Endothelial cell of umbilical vein (primary cell): ENCODE measurements around the gene TP73. TPM values are rescaled to one million over a fixed set of nuclear protein-coding genes. Genes with fewer than 3 reads are reported as not detected.

ENCODE experiments used
- BruUV-seq: library from RNA; stranded (reverse); fragments of 400-500 nt; replicated peaks from 2 replicates; lab custom pipeline; 2021; lab: Mats Ljungman, UMichigan
- CTCF ChIA-PET: fragments of 300-600, 350-600 bp; sonication (Branson Sonifier 250); formaldehyde crosslinking; loops from one replicate; lab custom pipeline; 2021; ENCODE audit warnings: antibody characterized with exemption, inconsistent platforms; lab: Charles Lee
- POLR2A ChIA-PET: fragments of 300-600, 350-600 bp; sonication (Branson Sonifier 250); formaldehyde crosslinking; loops from one replicate; lab custom pipeline; 2021; ENCODE audit warnings: antibody characterized with exemption, inconsistent platforms; lab: Charles Lee
- DNase-seq: peaks from one replicate; pipeline ENCODE4 v3.0.0-alpha.2; 2011; ENCODE audit warnings: low read depth, low spot score
- FAIRE-seq: peaks from 2 replicates; lab custom pipeline; 2011; peaks lifted over from hg19 to GRCh38; lab: Jason Lieb, UNC
- H2AFZ ChIP-seq: 2 replicates; pipeline ENCODE4 v1.6.0; 2012; ENCODE audit warnings: low read depth, low read length, control low read depth, inconsistent platforms
- H3K27ac ChIP-seq: 2 replicates; pipeline ENCODE4 v1.5.1; 2011; ENCODE audit warnings: low read depth, mild to moderate bottlenecking, control low read depth, low read length, moderate library complexity; ENCODE audit not compliant: insufficient read depth
- H3K27me3 ChIP-seq, 2 experiments: 2 replicates each; pipeline versions ENCODE4 v1.6.0 to v1.6.1; 2011; ENCODE audit warnings: low read length in 2 of 2, mixed read lengths in 1 of 2; ENCODE audit not compliant: control insufficient read depth in 2 of 2, insufficient read depth in 2 of 2
- H3K36me3 ChIP-seq, 2 experiments: 2 replicates in 1 of 2; 3 replicates in 1 of 2; pipeline ENCODE4 v1.5.1; 2011; ENCODE audit warnings: low read length in 2 of 2, mild to moderate bottlenecking in 1 of 2, moderate library complexity in 1 of 2; ENCODE audit not compliant: control insufficient read depth in 2 of 2, insufficient read depth in 2 of 2; ENCODE audit errors: extremely low read depth in 1 of 2
- H3K4me1 ChIP-seq: 3 replicates; pipeline ENCODE4 v1.5.1; 2011; ENCODE audit warnings: mild to moderate bottlenecking, low read length; ENCODE audit not compliant: control insufficient read depth, insufficient read depth; ENCODE audit errors: extremely low read depth
- H3K4me2 ChIP-seq: 2 replicates; pipeline ENCODE4 v1.6.1; 2011; ENCODE audit warnings: low read length, control low read depth, mixed read lengths; ENCODE audit not compliant: insufficient read depth
- H3K4me3 ChIP-seq, 3 experiments: fragments of 200-600 bp in 1 of 3; sonication (generic), shearing (Covaris generic) in 1 of 3; replicated peaks in 1 of 3; 2 replicates each; pipeline ENCODE4 v1.5.1; 2011 to 2016; ENCODE audit warnings: control low read depth in 3 of 3, low read length in 3 of 3, mild to moderate bottlenecking in 2 of 3, inconsistent platforms in 1 of 3, low read depth in 1 of 3, moderate library complexity in 1 of 3; ENCODE audit not compliant: insufficient read depth in 1 of 3
- H3K79me2 ChIP-seq: 2 replicates; pipeline ENCODE4 v1.6.0; 2012; ENCODE audit warnings: low read length, inconsistent platforms; ENCODE audit not compliant: control insufficient read depth, insufficient read depth
- H3K9ac ChIP-seq: replicated peaks from 2 replicates; pipeline ENCODE3; 2011; ENCODE audit warnings: low read length, control low read depth; ENCODE audit not compliant: insufficient read depth; ENCODE audit errors: extremely low read depth
- H3K9me1 ChIP-seq: replicated peaks from 3 replicates; pipeline ENCODE4 v1.6.0; 2011; ENCODE audit warnings: mild to moderate bottlenecking, low read length; ENCODE audit not compliant: control insufficient read depth, insufficient read depth; ENCODE audit errors: extremely low read depth
- H3K9me3 ChIP-seq: replicated peaks from 2 replicates; pipeline ENCODE4 v1.5.1; 2012; ENCODE audit warnings: low read length, inconsistent platforms; ENCODE audit not compliant: control insufficient read depth, insufficient read depth
- H4K20me1 ChIP-seq: replicated peaks from 2 replicates; pipeline ENCODE3; 2011; ENCODE audit warnings: mild to moderate bottlenecking, low read length; ENCODE audit not compliant: control insufficient read depth, insufficient read depth; ENCODE audit errors: extremely low read depth
- CTCF ChIP-seq, 2 donors: IDR thresholded peaks; 1 replicate in 1 of 2; 2 replicates in 1 of 2; pipeline ENCODE4 v1.5.1; 2011; ENCODE audit warnings: low read length in 2 of 2, mild to moderate bottlenecking in 2 of 2, moderate library complexity in 2 of 2, control low read depth in 1 of 2, inconsistent platforms in 1 of 2, low read depth in 1 of 2; ENCODE audit not compliant: insufficient read depth in 1 of 2; ENCODE audit errors: extremely low read depth in 1 of 2
- FOS ChIP-seq: IDR thresholded peaks from 2 replicates; pipeline ENCODE4 v1.6.1; 2011; ENCODE audit warnings: mild to moderate bottlenecking, low read length, moderate library complexity, borderline replicate concordance; ENCODE audit not compliant: insufficient read depth
- POLR2A ChIP-seq: IDR thresholded peaks from 2 replicates; pipeline ENCODE4 v1.6.1; 2012; ENCODE audit warnings: low read depth, mild to moderate bottlenecking, control low read depth, low read length
- POLR2AphosphoS5 ChIP-seq: IDR thresholded peaks from 2 replicates; pipeline ENCODE4 v1.6.1; 2012; ENCODE audit warnings: low read depth, mild to moderate bottlenecking, control low read depth, low read length, moderate library complexity; ENCODE audit not compliant: insufficient read depth
- dilution Hi-C: fragments of 300-500 bp; cut with MboI; formaldehyde crosslinking; loops from one replicate; pipeline ENCODE4 v1.15.0; 2019; ENCODE audit warnings: low sequenced_read_pairs; ENCODE audit not compliant: extremely low pct_ligation_motif_present
- intact Hi-C: fragments of 100-400 bp; cut with micrococcal nuclease; formaldehyde crosslinking; loops from one replicate; pipeline ENCODE4 v1.10.0; 2022
- polyA plus RNA-seq, 4 experiments: library from polyadenylated mRNA; depleted of rRNA in 3 of 4; stranded (reverse) in 3 of 4; unstranded in 1 of 4; fragments of >200 nt; gene quantifications; 2 replicates each; pipeline versions ENCODE4 v1.2.1 to v1.2.3, GENCODE V29; 2011 to 2012; ENCODE audit warnings: missing spikeins in 1 of 4
- total RNA-seq: library from RNA; stranded (reverse); gene quantifications from 2 replicates; pipeline ENCODE4 v1.2.3, GENCODE V29; 2021

The TP73 gene
- total and polyA plus RNA-seq, 2 donors (not counting 3 experiments of a cell fraction or from before 2014, with no cell fraction given), result 0.03 to 0.15 TPM

- H3K9me3 ChIP-seq, result no peaks in the 10 kb centered on the region
- dilution Hi-C loops (no loop called here), intact Hi-C loops (no loop called here)
- no peak for FAIRE-seq
- no peaks in the 10 kb centered on the region for H4K20me1 ChIP-seq
- peaks cover 6% of the 10 kb centered on the region for H3K4me1 ChIP-seq
- no peaks in the 10 kb centered on the region for H3K79me2 ChIP-seq
- no peaks in the 10 kb centered on the region for H3K27me3 ChIP-seq
- no peak overlapping the region for H3K9ac ChIP-seq
- peak in 1 of 2 donors; percentile 16 for TF ChIP-seq CTCF (IDR thresholded peaks at IDR 0.05; ENCODE audit: extremely low read depth in 1 of 2, insufficient read depth in 1 of 2, low read depth in 1 of 2, low read length in 2 of 2)
- TF ChIP-seq POLR2A, result no peak
- no peak for TF ChIP-seq FOS
- TF ChIP-seq POLR2AphosphoS5, result no peak
- ChIA-PET POLR2A (no interaction called here), CTCF (interaction anchor here (0.7 to 1.9 kb wide), 3 partner anchors 21 to 323 kb away, joined by 4 to 7 read pairs (median 5); partner anchors contain the start of gene LRRC47)
- no peaks in the 10 kb centered on the region for H3K9me1 ChIP-seq
- no TSS peak for BruUV-seq
- no peak overlapping the region for H3K4me2 ChIP-seq
- H3K4me3 ChIP-seq, result no peak overlapping the region
- H2AFZ ChIP-seq, result no peak overlapping the region
- DNase-seq, result no peak
- H3K27ac ChIP-seq, result no peak overlapping the region
- H3K36me3 ChIP-seq, result peaks cover 3 to 14% of the 10 kb centered on the region in 2 experiments
Measured at GRCh38 chr1:3775490-3776230, 123.3 kb downstream of the TP73 start.
